ENCODE measurements around the gene COPS6. TPM values are rescaled to one million over a fixed set of nuclear protein-coding genes. Genes with fewer than 3 reads are reported as not detected.
A peak's percentile ranks its signal among the peaks of the same experiment; 100 is the strongest.

Gene COPS6
- polyA plus RNA-seq, 1 of the 3 experiments (the other 2 are of a cell fraction), result 435 TPM

DNA sequence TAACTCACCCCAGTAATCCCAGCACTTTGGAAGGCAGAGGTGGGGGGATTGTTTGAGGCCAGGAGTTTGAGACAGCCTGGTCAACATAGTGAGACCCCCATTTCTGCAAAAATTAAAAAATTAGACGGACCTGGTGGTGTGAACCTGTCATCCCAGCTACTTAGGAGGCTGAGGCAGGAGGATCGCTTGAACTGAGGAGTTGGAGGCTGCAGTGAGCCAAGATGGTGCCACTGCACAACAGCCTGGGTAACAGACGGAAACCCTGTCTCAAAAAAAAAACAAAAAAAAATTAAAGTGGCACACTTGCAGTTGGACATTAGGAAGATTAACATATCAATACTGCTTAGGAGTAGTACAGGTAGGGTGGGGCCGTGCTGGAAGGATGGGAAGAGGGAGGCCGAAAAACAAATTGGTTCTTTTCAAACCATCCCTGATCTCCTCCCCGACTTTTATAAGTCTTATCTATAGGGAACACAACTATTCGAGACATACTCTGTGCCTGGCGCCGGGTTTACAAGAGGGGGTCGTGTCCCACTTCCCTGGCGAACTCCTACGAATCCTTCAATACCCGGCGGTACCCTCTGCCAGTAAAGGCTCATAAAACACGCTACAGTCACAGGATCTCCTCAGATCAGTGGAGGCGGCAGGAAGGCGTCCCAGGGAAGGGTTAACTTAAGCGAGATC lies 29.8 kb downstream of the COPS6 start (continued):
- TF ChIP-seq, protein P1, sequence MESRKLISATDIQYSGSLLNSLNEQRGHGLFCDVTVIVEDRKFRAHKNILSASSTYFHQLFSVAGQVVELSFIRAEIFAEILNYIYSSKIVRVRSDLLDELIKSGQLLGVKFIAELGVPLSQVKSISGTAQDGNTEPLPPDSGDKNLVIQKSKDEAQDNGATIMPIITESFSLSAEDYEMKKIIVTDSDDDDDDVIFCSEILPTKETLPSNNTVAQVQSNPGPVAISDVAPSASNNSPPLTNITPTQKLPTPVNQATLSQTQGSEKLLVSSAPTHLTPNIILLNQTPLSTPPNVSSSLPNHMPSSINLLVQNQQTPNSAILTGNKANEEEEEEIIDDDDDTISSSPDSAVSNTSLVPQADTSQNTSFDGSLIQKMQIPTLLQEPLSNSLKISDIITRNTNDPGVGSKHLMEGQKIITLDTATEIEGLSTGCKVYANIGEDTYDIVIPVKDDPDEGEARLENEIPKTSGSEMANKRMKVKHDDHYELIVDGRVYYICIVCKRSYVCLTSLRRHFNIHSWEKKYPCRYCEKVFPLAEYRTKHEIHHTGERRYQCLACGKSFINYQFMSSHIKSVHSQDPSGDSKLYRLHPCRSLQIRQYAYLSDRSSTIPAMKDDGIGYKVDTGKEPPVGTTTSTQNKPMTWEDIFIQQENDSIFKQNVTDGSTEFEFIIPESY (IDR thresholded peaks at IDR 0.05; ENCODE audit: borderline replicate concordance, low read depth), result no peak
- TF ChIP-seq GATA2 (CRISPR knock-in tag; IDR thresholded peaks at IDR 0.05), result no peak
- no peak for TF ChIP-seq RAD21 (IDR thresholded peaks at IDR 0.05; ENCODE audit: low read length)
- TF ChIP-seq FOXM1 (IDR thresholded peaks at IDR 0.05; ENCODE audit: low read depth), result no peak

GRCh38 chr7:100119072-100119969 lies 30.6 kb downstream of the COPS6 start, which contains the start of the genes CNPY4 and TAF6:
Gene CNPY4 (plus strand): TSS chr7:100119634. CDS start chr7:100119745, 111 bp downstream.
Gene TAF6 (minus strand): TSS chr7:100119358. CDS start chr7:100114209, 5,149 bp downstream.
- CTCF ChIA-PET, result interaction anchor here (1.0 to 5.0 kb wide), 5 partner anchors 8 to 98 kb away, joined by 3 to 40 read pairs (median 4); no protein-coding TSS in a partner anchor
- POLR2A ChIA-PET, result interaction anchor here (1.1 to 2.5 kb wide), 2 partner anchors 13 to 18 kb away, joined by 3 to 15 read pairs; partner anchors contain the start of genes AP4M1 and MCM7
- Histone ChIP-seq H3K9me3 (no peaks in the 10 kb centered on the region), H3K9me2 (no peaks in the 10 kb centered on the region), H3K4me1 (ENCODE audit: control insufficient read depth in 1 of 2, insufficient read depth in 2 of 2, low read depth in 1 of 2, low read length in 1 of 2) (peaks cover 0 to 11% of the 10 kb centered on the region in 2 experiments; a peak in 2 of 4 replicates), H3K27ac (ENCODE audit: low read depth in 2 of 2, low read length in 1 of 2) (peak within 1 kb of the TSS; percentile 84), H3F3A (replicated peaks; ENCODE audit: insufficient read depth) (peaks cover 22% of the 10 kb centered on the region), H3K4me2 (peak within 1 kb of the TSS; percentile 96), H2AFZ (ENCODE audit: low read depth) (peak within 1 kb of the TSS; percentile 93), H3K79me2 (ENCODE audit: insufficient read depth) (peaks cover 52% of the 10 kb centered on the region), H3K36me3 (replicated peaks in 1 of 2; ENCODE audit: control insufficient read depth in 1 of 2, insufficient read depth in 2 of 2, low read length in 1 of 2) (peaks cover 8 to 33% of the 10 kb centered on the region in 2 experiments), H3K9ac (peak within 1 kb of the TSS; percentile 78), H3K4me3 (ENCODE audit: low read depth in 2 of 2, low read length in 1 of 2) (peak within 1 kb of the TSS; percentile 69 to 97), H3K27me3 (ENCODE audit: insufficient read depth) (no peaks in the 10 kb centered on the region), H4K20me1 (ENCODE audit: insufficient read depth) (no peaks in the 10 kb centered on the region)
- peak; percentile 100 for DNase-seq
- 1% methylated on average over 42 of the region's 49 CpGs for WGBS (ENCODE audit: low lambda C conversion rate)
- TF ChIP-seq, protein P2, sequence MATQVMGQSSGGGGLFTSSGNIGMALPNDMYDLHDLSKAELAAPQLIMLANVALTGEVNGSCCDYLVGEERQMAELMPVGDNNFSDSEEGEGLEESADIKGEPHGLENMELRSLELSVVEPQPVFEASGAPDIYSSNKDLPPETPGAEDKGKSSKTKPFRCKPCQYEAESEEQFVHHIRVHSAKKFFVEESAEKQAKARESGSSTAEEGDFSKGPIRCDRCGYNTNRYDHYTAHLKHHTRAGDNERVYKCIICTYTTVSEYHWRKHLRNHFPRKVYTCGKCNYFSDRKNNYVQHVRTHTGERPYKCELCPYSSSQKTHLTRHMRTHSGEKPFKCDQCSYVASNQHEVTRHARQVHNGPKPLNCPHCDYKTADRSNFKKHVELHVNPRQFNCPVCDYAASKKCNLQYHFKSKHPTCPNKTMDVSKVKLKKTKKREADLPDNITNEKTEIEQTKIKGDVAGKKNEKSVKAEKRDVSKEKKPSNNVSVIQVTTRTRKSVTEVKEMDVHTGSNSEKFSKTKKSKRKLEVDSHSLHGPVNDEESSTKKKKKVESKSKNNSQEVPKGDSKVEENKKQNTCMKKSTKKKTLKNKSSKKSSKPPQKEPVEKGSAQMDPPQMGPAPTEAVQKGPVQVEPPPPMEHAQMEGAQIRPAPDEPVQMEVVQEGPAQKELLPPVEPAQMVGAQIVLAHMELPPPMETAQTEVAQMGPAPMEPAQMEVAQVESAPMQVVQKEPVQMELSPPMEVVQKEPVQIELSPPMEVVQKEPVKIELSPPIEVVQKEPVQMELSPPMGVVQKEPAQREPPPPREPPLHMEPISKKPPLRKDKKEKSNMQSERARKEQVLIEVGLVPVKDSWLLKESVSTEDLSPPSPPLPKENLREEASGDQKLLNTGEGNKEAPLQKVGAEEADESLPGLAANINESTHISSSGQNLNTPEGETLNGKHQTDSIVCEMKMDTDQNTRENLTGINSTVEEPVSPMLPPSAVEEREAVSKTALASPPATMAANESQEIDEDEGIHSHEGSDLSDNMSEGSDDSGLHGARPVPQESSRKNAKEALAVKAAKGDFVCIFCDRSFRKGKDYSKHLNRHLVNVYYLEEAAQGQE (IDR thresholded peaks at IDR 0.05; ENCODE audit: low read depth, low read length), result peak; percentile 84
- TF ChIP-seq TCF12 (IDR thresholded peaks at IDR 0.05) (no peak), CHD2 (IDR thresholded peaks at IDR 0.05; ENCODE audit: low read length, partially characterized antibody) (no peak), FOXM1 (IDR thresholded peaks at IDR 0.05; ENCODE audit: low read depth) (no peak), MXI1 (IDR thresholded peaks at IDR 0.05; ENCODE audit: low read depth, low read length) (peak; percentile 80), RFX5 (IDR thresholded peaks at IDR 0.05; ENCODE audit: low read length) (no peak; the same call in 1 of the 2 replicates), EZH2phosphoT487 (IDR thresholded peaks at IDR 0.05; ENCODE audit: borderline replicate concordance, low read depth) (no peak), YY1 (IDR thresholded peaks at IDR 0.05; ENCODE audit: low read depth) (peak; percentile 99), GABPA (IDR thresholded peaks at IDR 0.05; ENCODE audit: low read depth) (no peak; the same call in 1 of the 2 replicates), NFIC (IDR thresholded peaks at IDR 0.05; ENCODE audit: borderline replicate concordance) (0 out of 2 replicates have a peak, but pooled peaks have one; percentile 12), JUND (IDR thresholded peaks at IDR 0.05) (peak; percentile 13; the same call in 1 of the 2 replicates), RXRA (IDR thresholded peaks at IDR 0.05; ENCODE audit: borderline replicate concordance, low read depth) (no peak), EP300 (IDR thresholded peaks at IDR 0.05; ENCODE audit: borderline replicate concordance in 1 of 2, low read depth in 1 of 2, low read length in 1 of 2) (no peak), ELF1 (IDR thresholded peaks at IDR 0.05) (no peak), RCOR1 (IDR thresholded peaks at IDR 0.05; ENCODE audit: low read length) (peak; percentile 4; the same call in 1 of the 2 replicates), SIN3A (IDR thresholded peaks at IDR 0.05; ENCODE audit: borderline replicate concordance, low read depth, low read length) (peak; percentile 76; the same call in 1 of the 2 replicates), PBX3 (IDR thresholded peaks at IDR 0.05) (peak; percentile 38; the same call in 1 of the 2 replicates), TAF1 (IDR thresholded peaks at IDR 0.05; ENCODE audit: borderline replicate concordance, low read depth, low read length) (peak; percentile 100)
- TF ChIP-seq, protein P3, sequence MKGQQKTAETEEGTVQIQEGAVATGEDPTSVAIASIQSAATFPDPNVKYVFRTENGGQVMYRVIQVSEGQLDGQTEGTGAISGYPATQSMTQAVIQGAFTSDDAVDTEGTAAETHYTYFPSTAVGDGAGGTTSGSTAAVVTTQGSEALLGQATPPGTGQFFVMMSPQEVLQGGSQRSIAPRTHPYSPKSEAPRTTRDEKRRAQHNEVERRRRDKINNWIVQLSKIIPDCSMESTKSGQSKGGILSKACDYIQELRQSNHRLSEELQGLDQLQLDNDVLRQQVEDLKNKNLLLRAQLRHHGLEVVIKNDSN (IDR thresholded peaks at IDR 0.05; ENCODE audit: borderline replicate concordance, low read depth), result no peak

Data from SK-N-SH (cell line).